T-helper 17 cell (primary cell): ENCODE results near the gene LILRB5. TPM values are rescaled to one million over a fixed set of nuclear protein-coding genes. Genes with fewer than 3 reads are reported as not detected.

ENCODE experiments used
- ATAC-seq: fragments of 150-1000 bp; cut with Tn5 transposase; 2 replicates; pipeline ENCODE4 v1.10.0; 2021; ENCODE audit warnings: mild to moderate bottlenecking, moderate library complexity
- DNase-seq, 3 donors: peaks; one replicate each; pipeline versions ENCODE4 v3.0.0 to v3.0.0-alpha.2; 2020 to 2021
- H3K9me3 ChIP-seq: one replicate; pipeline ENCODE4 v1.7.0; 2013; ENCODE audit warnings: low read length, mild to moderate bottlenecking; ENCODE audit not compliant: control insufficient read depth, poor library complexity, severe bottlenecking
- H3K27ac Mint-ChIP-seq: one replicate; pipeline ENCODE4 v1.8.0; 2022; ENCODE audit warnings: mild to moderate bottlenecking, moderate library complexity, mixed read lengths
- H3K27me3 Mint-ChIP-seq: one replicate; pipeline ENCODE4 v1.8.0; 2022; ENCODE audit warnings: mixed read lengths
- H3K36me3 Mint-ChIP-seq: one replicate; pipeline ENCODE4 v1.8.0; 2022; ENCODE audit warnings: low read depth, mixed read lengths
- H3K4me1 Mint-ChIP-seq: one replicate; pipeline ENCODE4 v1.8.0; 2022; ENCODE audit warnings: mild to moderate bottlenecking, mixed read lengths
- H3K4me3 Mint-ChIP-seq: one replicate; pipeline ENCODE4 v1.8.0; 2022; ENCODE audit warnings: mild to moderate bottlenecking, moderate library complexity, mixed read lengths
- total RNA-seq, 4 donors: library from RNA in 2 of 4; stranded (reverse) in 2 of 4; gene quantifications; one replicate each; pipeline ENCODE4 v1.2.3 and lab custom pipeline; 2022 to 2026

LILRB5 gene
- total RNA-seq, 2 donors from 2014 or later, result 0.20 TPM; not detected in 1

DNA sequence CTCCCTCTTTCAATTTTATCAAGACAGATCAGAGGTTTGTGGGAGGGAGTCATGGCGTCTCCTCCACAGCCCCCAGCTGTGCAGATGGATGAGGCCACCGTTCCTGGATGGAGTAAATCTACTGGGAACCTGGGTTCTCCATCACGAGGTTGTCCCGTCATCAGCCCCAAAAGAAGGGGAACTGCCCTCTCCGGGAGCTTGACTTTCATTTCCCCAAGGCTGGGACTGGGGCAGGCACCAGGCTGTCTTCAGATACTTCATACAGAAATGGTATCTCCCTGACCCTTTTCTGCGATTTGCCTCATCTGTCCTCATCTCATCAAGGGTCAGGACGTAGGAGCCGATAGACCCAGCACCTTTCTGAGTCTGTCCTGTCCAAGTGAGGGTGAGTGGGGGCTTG lies 14.0 kb upstream of the LILRB5 start:
- ATAC-seq, result no peak
- H3K27me3 Mint-ChIP-seq, result peaks cover 45% of the 10 kb centered on the region
- no peak overlapping the region for H3K27ac Mint-ChIP-seq
- H3K4me3 Mint-ChIP-seq, result no peak overlapping the region
- H3K4me1 Mint-ChIP-seq, result peaks cover 3% of the 10 kb centered on the region
- DNase-seq, result no peak
- H3K9me3 ChIP-seq, result no peaks in the 10 kb centered on the region
- H3K36me3 Mint-ChIP-seq, result peaks cover 3% of the 10 kb centered on the region

DNA sequence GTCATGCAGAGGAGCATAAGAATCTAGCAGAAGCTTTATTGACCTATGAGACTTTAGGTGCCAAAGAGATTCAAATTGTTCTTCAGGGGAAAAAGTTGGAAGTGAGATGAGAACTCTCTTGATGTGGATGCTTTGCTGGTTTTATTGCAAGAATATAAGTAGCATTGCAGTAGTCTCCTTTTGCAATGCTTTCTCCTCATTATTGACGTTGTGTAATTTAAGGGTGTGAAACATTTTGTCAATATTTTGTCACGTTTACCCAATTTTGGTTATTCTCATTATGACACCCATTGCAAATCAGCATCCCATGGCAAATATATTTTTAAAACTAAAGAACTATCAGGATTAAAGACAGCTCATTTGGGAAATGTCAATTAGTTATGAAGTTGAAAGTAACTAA lies 11.9 kb upstream of the LILRB5 start:
- H3K4me3 Mint-ChIP-seq, result no peak overlapping the region
- no peak overlapping the region for H3K27ac Mint-ChIP-seq
- ATAC-seq (no peak), DNase-seq (no peak)
- no peaks in the 10 kb centered on the region for H3K36me3 Mint-ChIP-seq
- no peaks in the 10 kb centered on the region for H3K9me3 ChIP-seq
- peaks cover 6% of the 10 kb centered on the region for H3K4me1 Mint-ChIP-seq
- peaks cover 37% of the 10 kb centered on the region for H3K27me3 Mint-ChIP-seq

DNA sequence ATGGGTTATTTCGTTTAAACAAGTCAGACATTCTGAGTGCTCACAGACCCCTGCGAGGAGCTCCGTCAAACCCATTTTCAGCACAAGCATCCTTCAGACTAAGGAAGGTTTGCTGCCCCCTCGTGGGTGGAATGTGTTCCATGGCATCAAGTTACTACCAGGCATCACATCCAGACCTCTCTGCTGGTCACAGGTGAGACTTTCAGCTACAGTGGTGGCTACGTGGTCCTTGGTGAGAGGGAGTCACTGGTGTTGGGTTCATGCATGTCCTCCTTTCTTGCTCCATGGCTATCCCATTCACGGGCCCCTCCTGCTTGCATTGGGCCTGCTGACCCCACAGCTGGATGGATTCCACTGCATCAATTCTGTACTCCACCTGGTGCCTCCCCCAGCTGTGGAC lies 9.1 kb upstream of the LILRB5 start:
- no peak overlapping the region for H3K4me3 Mint-ChIP-seq

DNA sequence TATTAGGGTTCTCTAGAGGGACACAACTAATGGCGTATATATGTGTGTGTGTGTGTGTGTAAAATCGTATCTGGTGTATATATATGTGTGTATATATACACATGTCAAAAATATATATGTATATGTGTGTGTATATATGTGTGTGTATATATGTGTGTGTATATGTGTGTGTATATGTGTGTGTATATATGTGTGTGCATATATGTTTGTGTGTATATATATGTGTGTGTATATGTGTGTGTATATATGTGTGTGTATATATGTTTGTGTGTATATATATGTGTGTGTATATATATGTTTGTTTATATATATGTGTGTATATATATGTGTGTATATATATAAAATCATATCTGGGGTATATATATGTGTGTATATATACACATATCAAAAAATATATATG lies 5.4 kb upstream of the LILRB5 start:
- Mint-ChIP-seq H3K27ac (no peak overlapping the region), H3K36me3 (no peaks in the 10 kb centered on the region), H3K4me3 (no peak overlapping the region), H3K4me1 (peaks cover 3% of the 10 kb centered on the region), H3K27me3 (peaks cover 18% of the 10 kb centered on the region)
- ATAC-seq (no peak), DNase-seq (no peak)
- H3K9me3 ChIP-seq, result no peaks in the 10 kb centered on the region

More for the DNA sequence above, 9.1 kb upstream of the LILRB5 start:
- Mint-ChIP-seq H3K36me3 (no peaks in the 10 kb centered on the region), H3K4me1 (peaks cover 3% of the 10 kb centered on the region), H3K27me3 (peaks cover 25% of the 10 kb centered on the region), H3K27ac (no peak overlapping the region)
- DNase-seq (peak; percentile 20 to 70 (median 35)), ATAC-seq (peak; percentile 77)
- no peaks in the 10 kb centered on the region for H3K9me3 ChIP-seq

DNA sequence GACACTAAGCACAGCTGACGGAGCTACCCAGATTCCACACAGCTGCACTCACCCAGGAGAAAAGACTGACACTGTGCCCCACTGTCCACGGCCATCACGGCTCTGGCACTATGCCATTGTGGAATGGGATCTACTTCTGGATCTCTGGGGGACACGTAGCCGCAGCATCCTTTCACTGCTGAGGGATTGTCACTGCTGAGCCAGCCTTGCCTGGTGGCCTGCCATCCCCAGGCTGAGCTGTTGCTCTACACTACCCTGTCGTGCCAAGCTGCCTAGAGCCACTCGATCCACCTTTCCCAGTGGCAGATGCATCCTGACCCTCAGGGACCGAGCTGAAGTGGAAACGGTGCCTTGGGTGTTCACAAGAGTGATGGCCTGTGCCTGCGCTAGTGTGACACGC lies 5.0 kb upstream of the LILRB5 start:
- no peak for DNase-seq
- H3K27ac Mint-ChIP-seq, result no peak overlapping the region
- no peaks in the 10 kb centered on the region for H3K9me3 ChIP-seq
- H3K4me1 Mint-ChIP-seq, result peaks cover 3% of the 10 kb centered on the region
- no peak for ATAC-seq
- H3K4me3 Mint-ChIP-seq, result no peak overlapping the region
- no peaks in the 10 kb centered on the region for H3K36me3 Mint-ChIP-seq
- peaks cover 19% of the 10 kb centered on the region for H3K27me3 Mint-ChIP-seq

DNA sequence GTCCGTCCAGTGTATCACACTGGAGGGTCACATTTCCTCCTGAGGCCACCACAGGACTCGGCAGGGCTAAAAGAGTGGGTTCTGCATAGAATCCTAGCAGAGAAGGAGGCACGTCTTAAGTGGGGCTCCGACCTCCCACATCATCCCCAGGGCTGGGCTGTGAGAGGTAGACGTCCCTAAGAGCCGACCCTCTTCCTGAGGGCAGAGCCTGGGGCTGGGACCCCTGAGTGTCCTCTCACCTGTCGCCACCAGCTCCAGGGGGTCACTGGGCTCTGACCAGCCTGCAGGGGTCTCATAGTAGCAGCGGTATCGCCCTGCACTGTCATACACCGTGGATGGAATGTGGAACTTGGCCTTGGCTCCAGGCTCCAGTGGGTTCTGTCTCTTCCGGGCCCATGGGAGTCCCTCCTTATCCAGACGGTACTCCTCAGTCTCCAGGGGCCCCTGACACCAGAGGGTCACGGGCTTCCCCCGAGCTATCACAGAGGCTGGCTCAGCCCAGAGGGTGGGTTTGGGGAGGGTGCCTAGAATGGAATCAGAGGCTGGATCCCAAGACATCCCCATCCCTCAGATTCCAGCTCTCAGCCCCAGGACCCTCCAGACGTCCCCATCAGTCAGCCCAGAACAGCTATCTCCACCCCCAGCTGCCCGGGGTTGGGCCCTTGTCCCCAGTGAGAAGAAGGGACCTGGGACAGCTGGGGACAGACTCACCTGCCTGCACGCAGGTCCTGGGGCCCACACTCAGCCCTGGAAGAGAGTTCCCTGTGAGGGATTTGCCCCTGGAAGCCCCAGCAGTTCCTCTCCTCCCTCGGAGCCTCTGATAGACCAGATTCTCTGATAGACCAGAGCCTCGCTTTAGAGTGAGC lies 590 bp downstream of the LILRB5 start:
- ATAC-seq (no peak), DNase-seq (no peak)
- H3K36me3 Mint-ChIP-seq, result peaks cover 3% of the 10 kb centered on the region
- no peak overlapping the region for H3K27ac Mint-ChIP-seq
- no peaks in the 10 kb centered on the region for H3K9me3 ChIP-seq
- peaks cover 18% of the 10 kb centered on the region for H3K27me3 Mint-ChIP-seq
- no peak overlapping the region for H3K4me3 Mint-ChIP-seq
- no peaks in the 10 kb centered on the region for H3K4me1 Mint-ChIP-seq

DNA sequence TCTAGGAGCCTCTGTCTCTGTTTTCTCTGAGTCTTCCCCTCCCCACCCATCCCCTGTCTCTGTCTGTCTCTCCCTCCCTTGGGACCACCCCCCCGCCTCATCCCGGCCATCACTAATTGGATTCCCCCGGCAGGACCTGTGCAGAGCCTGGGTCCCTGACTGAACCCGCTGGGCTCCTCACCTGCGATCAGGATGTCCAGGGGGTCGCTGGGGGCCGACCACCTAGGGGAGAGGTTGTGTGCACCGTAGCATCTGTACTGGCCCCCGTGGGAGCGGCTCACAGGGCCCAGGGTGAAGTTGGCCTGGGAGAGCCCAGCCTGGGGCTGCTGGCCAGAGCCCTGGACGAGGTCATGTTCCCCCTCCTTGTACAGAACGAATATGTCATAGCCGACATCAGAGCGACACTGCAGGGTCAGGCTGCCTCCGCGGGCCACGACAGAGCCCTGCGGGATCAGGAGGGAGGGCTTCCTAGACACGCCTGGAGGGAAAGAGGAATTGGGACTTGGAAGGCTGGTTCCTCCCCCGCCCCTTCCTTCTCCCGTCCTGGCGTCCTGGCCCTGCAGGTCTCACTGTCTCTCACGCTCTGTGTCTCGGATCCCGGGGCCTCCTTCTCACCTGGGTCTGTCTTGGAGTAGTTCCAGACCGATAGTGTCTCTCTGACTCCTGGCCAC lies 1.8 kb downstream of the LILRB5 start:
- Mint-ChIP-seq H3K27me3 (peaks cover 18% of the 10 kb centered on the region), H3K4me1 (peaks cover 2% of the 10 kb centered on the region), H3K36me3 (peaks cover 3% of the 10 kb centered on the region), H3K4me3 (no peak overlapping the region), H3K27ac (no peak overlapping the region)
- H3K9me3 ChIP-seq, result no peaks in the 10 kb centered on the region
- ATAC-seq, result no peak
- no peak for DNase-seq

DNA sequence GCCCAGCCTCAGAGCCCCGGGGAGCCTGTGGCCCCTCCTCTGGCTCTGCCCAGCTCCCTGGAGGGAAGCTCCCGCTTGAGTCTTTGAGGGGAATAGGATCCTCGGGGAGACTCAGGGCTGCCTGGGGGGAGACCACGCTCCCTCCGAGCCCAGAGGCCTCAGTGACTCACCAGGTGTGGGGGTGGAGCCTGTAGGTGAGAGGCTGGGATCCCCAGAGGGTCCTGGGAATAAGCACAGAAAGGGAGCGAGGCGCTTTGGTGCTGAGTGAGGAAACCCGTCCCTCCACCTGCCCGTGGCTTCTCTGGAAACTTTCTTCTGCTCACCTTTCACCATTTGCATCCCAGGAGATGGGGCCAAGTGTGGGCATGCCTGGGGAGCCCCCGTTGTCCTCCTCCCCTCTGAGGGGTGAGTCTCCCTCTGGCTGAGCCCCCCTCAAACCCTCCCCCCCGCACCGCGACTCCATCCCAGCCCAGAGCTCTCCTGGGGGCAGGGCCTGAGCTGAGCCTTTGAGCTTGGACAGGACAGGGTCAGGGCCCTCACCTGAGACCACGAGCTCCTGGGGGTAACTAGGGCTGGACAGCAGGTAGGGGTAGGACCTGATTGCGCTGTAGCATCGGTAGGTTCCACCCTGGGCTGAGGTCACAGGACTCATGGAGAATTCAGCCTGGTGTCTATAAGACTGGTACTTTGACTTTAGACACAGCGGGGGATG lies 2.7 kb downstream of the LILRB5 start:
- peaks cover 3% of the 10 kb centered on the region for H3K36me3 Mint-ChIP-seq
- ATAC-seq, result no peak
- H3K27me3 Mint-ChIP-seq, result peaks cover 18% of the 10 kb centered on the region
- H3K4me3 Mint-ChIP-seq, result no peak overlapping the region
- H3K27ac Mint-ChIP-seq, result no peak overlapping the region
- H3K4me1 Mint-ChIP-seq, result peaks cover 3% of the 10 kb centered on the region
- DNase-seq, result no peak
- no peaks in the 10 kb centered on the region for H3K9me3 ChIP-seq

DNA sequence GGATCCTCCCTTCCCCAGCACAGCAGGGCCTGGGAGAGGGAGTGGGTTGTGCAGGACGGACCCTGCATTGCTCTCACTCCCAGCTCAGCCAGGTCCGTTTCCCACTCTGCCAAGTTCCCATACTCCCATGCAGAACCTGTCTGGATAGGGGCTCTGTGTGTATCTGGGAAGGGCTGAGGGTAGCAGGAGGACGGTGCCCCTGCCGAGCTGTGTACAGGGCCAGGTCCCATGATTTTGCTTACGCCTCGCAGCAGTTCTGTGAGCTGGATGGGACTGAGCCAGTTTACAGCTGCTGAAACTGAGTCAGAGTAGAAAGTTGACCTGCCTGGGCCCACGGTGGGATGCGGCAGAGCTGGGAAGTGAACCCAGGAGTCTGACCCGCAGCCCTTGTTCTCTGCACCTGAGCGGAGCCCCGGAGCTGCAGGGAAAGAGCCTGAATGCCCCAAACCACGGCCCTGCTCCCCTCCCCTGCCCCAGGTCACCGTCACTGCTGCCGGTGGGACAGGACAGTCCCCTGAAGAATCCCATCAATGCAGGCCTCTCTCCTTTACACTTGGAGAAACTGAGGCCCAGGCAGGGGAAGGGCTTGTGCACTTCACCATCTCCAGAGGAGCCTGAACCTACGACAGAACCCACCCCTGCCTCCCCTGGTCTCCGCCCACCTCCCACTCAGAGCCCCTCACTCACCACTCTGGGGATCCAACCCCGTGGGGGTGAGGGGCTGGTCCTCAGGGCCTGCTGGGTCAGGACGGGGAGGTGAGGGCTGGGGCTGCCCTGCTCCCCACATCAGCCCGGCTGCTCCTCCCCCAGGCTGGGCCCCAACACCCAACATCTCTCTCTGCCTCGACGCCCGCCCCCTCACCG lies 3.5 kb downstream of the LILRB5 start:
- no peaks in the 10 kb centered on the region for H3K9me3 ChIP-seq
- ATAC-seq (no peak), DNase-seq (no peak)
- H3K4me3 Mint-ChIP-seq, result no peak overlapping the region
- H3K27me3 Mint-ChIP-seq, result peaks cover 18% of the 10 kb centered on the region
- H3K4me1 Mint-ChIP-seq, result peaks cover 3% of the 10 kb centered on the region
- H3K36me3 Mint-ChIP-seq, result peaks cover 3% of the 10 kb centered on the region
- H3K27ac Mint-ChIP-seq, result no peak overlapping the region

DNA sequence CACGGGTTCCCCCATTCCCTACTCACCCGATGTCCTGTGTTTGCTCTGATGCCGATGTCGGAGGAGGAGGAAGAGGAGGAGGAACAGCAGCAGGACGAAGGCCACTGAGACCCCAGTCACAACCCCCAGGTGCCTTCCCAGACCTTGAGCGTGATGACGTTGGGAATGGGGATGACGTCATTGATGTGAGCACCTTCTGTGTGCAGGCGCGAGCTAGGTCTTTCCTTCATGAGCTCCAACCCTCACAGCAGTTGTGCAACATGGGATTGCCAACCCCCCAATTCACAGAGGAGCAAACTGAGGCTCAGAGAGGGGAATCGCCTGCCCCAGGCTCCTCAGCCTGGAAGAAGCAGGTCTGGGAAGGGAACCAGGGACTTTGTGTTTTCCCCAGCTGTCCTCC lies 4.2 kb downstream of the LILRB5 start:
- Mint-ChIP-seq H3K36me3 (peaks cover 3% of the 10 kb centered on the region), H3K27ac (no peak overlapping the region), H3K4me1 (peaks cover 9% of the 10 kb centered on the region), H3K4me3 (no peak overlapping the region), H3K27me3 (peaks cover 17% of the 10 kb centered on the region)
- no peak for ATAC-seq
- no peaks in the 10 kb centered on the region for H3K9me3 ChIP-seq
- no peak for DNase-seq

DNA sequence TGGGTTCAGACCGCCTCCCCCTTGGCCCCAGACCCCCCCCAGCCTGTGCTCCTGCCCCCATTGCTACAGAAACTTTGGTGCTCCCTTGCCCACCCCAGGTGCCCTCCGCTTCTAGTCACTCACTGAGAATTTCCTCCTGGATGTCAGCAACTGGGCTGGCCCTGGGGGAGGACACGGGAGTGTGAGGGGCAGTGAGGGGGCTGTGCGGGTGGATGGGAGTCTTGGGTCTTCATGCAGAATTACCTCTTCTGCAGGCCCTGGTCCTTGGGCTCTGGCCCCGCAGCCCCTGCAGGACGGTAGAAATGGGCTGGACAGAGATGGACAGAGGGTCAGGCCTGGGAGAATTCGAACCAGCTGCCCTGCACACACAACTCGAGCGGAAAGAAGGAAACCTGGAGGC lies 4.8 kb downstream of the LILRB5 start:
- H3K27ac Mint-ChIP-seq, result no peak overlapping the region
- peaks cover 13% of the 10 kb centered on the region for H3K4me1 Mint-ChIP-seq
- no peak overlapping the region for H3K4me3 Mint-ChIP-seq
- DNase-seq, result no peak
- peaks cover 12% of the 10 kb centered on the region for H3K27me3 Mint-ChIP-seq
- no peak for ATAC-seq
- peaks cover 3% of the 10 kb centered on the region for H3K36me3 Mint-ChIP-seq
- no peaks in the 10 kb centered on the region for H3K9me3 ChIP-seq

DNA sequence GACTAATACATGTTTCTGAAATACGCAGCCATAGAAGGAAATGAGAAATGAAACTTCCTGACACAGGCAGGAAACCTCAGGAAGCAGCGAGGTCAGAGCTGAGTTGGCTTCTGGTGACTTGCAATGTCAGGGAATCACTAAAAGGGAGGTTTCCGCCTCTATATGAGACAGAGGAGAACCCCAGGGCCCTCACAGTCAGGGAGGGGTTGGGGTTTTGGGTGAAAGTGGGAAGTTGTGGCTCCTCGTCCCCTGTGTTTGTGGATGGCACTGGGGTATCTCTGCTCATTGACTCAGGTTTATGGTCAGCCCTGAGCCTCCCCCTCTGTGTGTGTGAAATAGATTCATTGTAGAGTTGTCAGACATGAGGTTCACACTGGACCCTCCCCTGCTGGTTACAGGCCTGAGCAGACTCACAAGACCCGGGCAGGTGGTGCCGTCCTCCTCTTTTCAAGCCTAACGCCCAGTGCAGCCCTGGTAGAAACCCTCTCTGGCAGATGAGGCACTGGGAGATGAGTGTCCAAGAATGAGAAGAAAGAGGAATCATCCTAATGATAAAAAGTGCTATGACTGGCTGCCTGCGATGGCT lies 9.0 kb downstream of the LILRB5 start:
- Mint-ChIP-seq H3K27me3 (no peaks in the 10 kb centered on the region), H3K27ac (peak overlapping the region; percentile 95), H3K4me3 (peak overlapping the region; percentile 90), H3K4me1 (peaks cover 16% of the 10 kb centered on the region), H3K36me3 (no peaks in the 10 kb centered on the region)
- no peak for DNase-seq
- ATAC-seq, result peak; percentile 83
- no peaks in the 10 kb centered on the region for H3K9me3 ChIP-seq
